HTR-8/SVneo (cell line): ENCODE measurements around the gene KIRREL2.
"Not testable (repeated sequence)": the region's sequence is repeated elsewhere in the genome, so short reads cannot be mapped to it uniquely, and the experiment has no call there.

Experiments used
- DNase-seq: peaks from one replicate; pipeline ENCODE4 v3.0.0; 2011; ENCODE audit warnings: low spot score, mixed read lengths; ENCODE audit not compliant: insufficient read length
- FAIRE-seq: peaks from 2 replicates; lab custom pipeline; 2011; peaks lifted over from hg19 to GRCh38; lab: Jason Lieb, UNC

KIRREL2 gene

DNA sequence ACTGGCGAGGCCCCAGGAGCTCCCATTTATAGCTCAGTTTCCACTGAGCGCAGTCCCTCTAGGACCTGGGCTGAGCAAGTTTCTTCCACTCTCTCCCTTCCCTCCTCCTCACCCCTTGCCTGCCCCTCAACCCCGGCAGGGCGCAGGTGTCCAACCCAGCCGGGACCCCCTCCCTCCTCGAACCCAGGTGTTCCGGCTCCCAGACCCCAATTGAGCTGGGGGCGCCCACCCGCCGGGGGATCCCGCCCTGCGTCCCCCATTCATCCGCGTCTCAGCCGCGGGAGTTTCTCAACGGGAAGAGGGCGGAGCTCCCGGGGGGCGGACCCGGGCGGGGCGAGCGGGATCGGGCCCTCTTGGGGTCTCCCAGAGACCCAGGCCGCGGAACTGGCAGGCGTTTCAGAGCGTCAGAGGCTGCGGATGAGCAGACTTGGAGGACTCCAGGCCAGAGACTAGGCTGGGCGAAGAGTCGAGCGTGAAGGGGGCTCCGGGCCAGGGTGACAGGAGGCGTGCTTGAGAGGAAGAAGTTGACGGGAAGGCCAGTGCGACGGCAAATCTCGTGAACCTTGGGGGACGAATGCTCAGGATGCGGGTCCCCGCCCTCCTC lies at the start of gene KIRREL2:
TSS of gene KIRREL2 (plus strand) at position 366 of the 604 bp plus-strand sequence. CDS start at position 575, 209 bp downstream.
- peak; percentile 48 for DNase-seq
- FAIRE-seq: no peak

DNA sequence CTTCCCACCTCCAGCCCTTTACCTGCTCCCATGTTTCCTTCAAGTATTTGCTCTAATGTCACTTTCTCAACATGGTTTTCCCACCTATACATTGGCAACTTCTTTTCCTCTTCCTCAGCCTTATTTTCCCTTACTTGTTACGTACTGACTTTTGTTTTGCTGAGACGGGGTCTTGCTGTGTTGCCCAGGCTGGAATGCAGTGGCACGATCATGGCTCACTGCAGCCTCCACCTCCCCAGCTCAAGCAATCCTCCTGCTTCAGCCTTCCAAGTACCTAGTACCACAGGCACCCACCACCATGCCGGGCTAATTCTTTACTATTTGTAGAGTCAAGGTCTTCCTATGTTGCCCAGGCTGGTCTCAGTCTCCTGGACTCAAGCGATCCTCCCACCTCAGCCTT lies 49.1 kb upstream of the KIRREL2 start:
- FAIRE-seq: no peak
- no peak for DNase-seq

DNA sequence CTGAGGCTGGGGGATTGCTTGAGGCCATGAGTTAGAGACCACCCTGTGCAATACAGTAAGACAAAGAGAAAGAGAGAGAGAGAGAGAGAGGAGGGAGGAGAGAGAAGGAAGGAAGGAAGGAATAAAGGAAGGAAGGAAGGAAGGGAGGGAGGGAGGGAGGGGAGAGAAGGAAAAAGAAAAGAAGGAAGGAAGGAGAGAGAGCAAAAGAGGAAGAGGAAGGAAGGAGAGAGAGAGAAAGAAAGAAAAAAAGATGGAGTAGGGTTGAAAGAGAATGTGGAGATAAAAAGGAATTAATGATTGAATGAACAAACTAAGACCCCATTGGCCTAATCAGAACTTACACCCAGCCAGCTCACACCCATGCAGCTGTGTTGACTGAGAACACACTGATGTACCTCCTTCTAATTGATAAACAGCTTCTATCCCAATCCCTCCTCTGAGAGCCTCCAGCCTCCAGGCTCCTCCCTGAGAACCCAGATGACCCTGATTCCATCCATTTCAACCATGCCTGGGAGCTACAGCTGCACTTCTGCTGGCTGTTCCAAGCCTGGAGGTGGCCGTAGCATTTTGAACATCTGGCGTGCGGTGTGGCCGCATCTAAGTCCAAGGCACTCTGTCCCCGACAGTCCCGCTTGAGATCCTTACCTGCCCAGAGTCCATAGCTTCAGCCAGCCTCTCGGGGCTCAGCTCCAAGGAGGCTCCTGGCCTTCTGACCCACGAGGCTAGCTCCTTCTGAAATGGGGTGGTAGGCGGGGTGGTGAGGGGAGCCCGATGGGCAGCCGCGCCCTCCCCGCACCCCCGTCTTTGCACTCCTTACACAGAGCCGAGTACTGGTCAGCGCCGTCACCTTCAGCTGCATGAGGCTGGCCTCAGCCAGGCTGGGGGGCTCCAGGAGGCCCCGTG lies 45.1 kb upstream of the KIRREL2 start:
- FAIRE-seq (no peak), DNase-seq (no peak)

DNA sequence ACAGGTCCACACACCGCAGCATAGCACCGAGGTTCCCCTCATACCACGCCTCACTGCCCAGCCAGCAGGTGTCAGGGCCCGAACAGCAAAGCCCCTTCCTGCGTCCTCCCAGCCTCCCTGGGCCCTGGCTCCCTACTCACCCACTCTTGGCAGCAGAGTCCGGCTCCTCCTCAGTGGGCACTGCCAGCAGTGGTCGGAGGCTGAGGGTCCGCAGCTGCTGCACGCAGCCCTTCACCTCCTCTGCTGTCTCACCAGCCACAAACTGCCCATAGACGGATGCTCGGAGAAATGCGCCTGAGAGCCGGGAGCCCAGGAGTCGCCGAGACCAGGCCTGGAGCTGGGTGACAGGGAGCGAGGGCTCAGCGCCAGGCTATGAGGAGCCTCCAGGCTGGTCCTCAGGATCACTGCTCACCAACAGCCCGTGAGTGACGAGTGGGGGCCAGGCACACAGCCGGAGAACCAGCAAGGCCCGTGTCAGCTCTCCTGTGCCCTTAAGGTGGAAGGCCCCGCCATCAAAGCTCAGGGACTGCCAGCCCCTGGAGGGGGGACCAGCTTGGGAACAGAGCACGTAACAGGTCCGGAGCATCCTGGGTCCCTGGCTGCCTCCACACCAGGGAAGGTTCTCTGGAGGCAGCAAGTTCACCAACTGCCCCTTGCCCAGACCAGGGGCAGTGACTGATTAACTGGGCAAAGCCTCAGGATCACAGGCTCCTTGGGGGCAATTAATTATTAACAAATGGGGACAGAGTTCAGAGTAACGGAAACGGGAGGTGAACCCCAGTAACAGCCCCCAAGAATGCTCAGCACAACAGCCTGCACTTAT lies 44.3 kb upstream of the KIRREL2 start, which contains the start of gene PRODH2:
TSS of gene PRODH2 (minus strand) at position 626 of the 823 bp plus-strand sequence. CDS start at position 586, 40 bp downstream.
- no peak for FAIRE-seq
- no peak for DNase-seq

DNA sequence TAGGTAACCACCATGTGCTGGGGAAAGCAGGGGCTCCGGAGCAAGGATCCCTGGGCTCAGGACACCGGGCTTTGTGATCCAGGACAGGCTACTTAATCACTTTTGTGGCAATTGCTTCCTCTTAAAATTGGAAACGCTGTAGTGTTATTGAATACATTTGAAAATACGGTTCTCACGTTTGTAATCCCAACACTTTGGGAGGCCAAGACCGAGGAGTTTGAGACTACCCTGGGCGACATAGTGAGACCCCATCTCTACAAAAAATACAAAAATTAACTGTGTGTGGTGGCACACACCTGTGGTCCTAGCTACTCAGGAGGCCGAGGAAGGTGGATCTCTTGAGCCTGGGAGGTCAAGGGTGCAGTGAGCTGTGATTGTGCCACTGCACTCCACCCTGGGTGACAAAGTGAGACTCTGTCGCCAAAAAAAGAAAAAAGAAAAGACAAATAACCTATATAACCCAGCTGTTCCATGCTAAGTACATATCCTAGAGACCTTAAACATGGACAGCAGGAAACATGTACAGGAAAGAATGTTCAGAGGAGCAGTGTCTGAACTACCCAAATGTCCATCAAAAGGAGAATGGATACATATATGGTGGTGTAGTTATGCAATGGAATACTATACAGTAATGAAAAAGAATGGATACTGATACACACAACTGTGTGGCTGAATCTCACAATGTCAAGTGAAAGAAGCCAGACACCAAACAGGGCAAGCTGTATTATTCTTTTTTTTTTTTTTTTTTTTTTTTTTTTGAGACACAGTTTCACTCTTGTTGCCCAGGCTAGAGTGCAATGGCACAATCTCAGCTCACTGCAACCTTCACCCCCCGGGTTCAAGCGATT lies 43.4 kb upstream of the KIRREL2 start:
- DNase-seq (no peak), FAIRE-seq (no peak)

DNA sequence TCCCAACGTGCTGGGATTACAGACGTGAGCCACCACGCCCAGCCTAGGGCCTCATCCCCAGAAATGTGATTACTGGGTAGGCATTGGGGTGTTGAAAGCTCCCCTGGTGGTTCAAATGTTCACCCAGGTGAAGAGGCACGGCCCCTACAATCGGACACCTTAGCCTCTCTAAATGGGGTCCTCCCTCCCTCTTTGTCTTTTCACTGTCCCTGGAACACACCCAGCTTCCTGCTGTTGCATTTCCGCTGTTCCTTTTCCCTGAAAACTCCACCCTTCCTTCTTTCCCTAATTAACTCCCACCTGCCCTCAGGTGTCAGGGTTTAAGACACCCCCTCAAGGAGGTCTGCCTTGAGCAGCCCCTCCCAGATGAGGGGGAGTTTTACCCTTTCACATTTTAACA lies 40.4 kb upstream of the KIRREL2 start:
- no peak for FAIRE-seq

DNA sequence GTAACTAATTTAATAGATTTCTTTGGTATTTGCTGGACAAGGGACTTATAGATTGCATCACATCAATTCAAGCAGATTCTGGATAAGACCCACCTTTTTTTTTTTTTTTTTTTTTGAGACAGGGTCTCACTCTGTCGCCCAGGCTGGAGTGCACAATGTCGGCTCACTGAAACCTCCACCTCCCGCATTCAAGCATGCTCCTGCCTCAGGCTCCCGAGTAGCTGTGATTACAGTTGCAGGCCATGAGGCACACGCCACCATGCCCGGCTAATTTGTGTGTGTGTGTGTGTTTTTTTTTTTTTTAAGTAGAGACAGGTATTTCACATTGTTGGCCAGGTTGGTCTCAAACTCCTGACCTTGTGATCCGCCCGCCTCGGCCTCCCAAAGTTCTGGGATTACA lies 39.9 kb upstream of the KIRREL2 start:
- FAIRE-seq (no peak), DNase-seq (no peak)

More for the DNA sequence above, 40.4 kb upstream of the KIRREL2 start:
- DNase-seq: no peak

DNA sequence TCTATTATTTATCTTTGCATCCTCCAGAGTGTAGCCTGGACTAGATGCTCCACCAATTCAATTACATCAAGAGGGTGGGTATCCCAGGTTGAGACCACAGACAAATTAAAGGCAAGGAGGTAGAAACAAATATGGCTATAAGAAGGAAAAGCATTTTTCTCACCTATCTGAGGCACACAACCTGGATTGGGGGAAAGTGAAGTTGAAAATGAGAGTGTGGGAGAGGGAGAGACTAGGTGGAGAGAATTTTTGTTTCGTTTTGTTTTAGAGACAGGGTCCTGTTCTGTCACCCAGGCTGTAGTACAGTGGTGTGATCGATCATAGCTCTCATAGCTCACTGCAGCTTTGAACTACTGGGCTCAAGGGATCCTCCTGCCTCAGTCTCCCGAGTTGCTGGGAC lies 38.3 kb upstream of the KIRREL2 start:
- no peak for DNase-seq
- no peak for FAIRE-seq

DNA sequence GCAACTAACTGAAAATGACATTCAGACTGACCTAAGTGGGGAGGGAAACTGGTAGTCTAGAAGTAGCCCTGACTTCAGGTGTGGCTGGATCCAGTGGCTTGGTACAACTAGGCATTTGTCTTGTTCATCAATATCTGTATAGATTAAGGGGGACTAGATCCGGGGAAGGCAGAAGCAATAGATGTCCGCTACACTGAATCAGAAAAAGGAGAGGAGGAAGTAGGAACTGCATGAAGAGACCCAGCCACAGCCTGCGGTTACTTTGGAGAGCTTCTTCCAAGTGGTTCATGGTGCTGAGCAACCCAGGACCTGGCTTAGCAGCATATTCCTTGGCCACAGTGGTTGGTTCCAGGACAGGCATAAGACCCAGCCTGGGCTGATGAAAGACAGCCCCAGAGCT lies 34.1 kb upstream of the KIRREL2 start:
- DNase-seq (no peak), FAIRE-seq (no peak)

DNA sequence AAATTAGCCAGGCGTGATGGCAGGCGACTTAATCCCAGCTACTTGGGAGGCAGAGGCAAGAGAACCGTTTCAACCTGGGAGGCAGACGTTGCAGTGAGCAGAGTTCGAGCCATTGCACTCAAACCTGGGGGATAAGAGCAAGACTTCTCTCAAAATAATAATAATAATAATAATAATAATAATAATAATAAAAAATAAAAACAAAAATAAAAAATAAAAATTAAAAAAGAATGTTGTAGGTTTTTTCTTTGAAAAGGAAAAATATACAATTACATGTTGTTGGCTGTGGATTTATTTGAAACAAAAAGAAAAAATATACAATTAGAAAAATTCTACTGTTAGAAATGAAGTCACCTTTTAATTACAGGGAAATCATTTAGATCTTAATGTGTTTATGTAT lies 32.6 kb upstream of the KIRREL2 start:
- no peak for FAIRE-seq
- DNase-seq: no peak

DNA sequence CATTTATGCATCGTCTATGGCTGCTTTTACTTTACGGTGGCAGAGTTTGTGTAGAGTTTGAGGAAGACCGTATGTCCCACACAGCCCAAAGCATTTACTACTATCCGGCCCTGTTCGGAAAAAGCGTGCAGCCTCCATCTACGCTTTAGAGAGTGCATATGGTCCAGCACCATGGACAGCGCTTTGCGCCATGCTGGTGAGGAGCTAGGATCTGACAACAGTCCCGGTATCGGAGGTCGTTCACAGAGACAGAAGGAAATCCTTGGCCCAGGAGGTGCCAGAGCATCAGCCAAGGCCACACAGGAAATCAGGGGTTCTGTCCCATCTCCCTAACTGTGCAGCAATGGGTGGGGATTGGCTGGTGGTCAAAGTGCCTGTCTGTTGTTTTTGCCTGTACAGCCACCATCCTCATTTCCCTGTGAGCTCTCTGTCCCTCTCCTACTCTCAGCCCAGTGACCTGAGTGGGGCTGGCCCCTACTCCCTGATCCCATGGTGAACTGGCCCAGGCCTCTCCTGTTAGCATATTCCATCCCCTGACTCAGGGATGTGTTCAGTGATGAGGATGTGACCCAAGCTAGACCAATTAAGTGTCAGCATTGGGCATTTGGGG lies 27.9 kb upstream of the KIRREL2 start:
- peak; percentile 48 for FAIRE-seq

DNA sequence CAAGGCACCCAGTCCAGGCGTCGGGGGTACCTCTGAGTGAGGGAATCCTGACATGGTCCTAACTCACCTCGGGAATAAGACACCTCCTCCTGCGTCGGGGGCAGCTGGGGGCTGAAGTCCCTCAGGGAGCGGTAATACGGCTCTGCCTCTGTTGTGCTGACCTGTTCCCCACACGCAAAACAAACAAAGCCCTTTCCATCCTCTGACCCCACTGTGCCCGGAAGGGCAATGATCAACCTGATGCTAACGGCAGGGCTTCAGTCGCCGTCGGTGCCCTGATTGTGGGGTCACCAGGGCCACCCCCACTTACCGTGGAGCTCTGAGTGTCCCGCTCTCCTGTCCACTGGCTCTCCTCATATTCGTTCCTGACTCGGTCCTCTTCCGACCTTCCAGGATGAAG lies 25.7 kb upstream of the KIRREL2 start:
- FAIRE-seq (no peak), DNase-seq (no peak)

More for the DNA sequence above, 27.9 kb upstream of the KIRREL2 start:
- DNase-seq: peak; percentile 71

DNA sequence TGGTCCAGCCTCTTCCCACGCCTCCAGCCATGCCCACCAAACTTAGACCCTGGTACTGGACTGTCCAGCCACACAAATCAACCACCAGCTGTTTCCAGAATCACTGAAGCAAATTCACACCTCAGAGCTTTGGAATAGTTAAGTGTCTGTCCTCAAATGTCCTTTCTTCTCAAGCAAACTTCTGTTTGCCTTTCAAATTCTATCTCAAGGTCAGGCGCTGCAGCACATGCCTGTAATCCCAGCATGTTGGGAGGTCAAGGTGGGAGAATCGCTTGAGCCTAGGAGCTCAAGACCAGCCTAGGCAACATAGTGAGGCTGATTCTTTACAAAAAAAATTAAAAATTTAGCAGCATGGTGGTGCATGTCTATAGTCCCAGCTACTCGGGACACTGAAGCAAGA lies 24.7 kb upstream of the KIRREL2 start:
- DNase-seq (no peak), FAIRE-seq (no peak)

DNA sequence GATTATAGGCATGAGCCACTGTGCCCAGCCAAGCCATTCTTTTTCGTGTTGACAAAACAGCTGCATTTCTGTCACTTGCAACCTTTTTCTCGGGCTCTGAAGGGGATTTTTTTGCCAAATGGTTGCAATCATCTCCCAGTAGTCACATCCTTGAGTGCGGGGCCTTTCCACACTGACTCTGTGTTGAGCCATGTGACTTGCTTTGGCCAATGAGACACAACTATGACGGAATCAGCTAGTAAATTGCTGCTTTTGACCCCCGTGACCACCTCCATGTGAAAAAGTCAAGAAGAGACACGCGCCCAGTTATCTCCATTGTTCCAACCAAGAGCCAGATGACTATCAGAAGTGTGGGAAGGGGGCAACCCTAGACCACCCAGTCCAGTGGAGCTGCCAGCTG lies 22.7 kb upstream of the KIRREL2 start:
- DNase-seq (no peak), FAIRE-seq (no peak)

DNA sequence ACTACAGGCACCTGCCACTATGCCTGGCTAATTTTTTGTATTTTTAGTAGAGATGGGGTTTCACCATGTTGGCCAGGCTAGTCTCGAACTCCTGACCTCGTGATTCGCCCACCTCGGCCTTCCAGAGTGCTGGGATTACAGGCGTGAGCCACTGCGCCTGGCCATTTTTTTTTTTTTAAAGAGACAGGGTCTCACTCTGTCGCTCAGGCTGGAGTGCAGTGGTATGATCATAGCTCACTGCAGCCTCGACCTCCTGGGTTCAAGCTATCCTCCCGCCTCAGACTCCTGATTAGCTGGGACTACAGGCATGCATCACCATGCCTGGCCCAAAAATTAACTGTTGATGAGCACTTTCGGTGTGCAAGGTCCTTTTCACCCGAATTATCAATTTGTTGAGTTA lies 20.6 kb upstream of the KIRREL2 start:
- not testable (repeated sequence) for DNase-seq, FAIRE-seq

DNA sequence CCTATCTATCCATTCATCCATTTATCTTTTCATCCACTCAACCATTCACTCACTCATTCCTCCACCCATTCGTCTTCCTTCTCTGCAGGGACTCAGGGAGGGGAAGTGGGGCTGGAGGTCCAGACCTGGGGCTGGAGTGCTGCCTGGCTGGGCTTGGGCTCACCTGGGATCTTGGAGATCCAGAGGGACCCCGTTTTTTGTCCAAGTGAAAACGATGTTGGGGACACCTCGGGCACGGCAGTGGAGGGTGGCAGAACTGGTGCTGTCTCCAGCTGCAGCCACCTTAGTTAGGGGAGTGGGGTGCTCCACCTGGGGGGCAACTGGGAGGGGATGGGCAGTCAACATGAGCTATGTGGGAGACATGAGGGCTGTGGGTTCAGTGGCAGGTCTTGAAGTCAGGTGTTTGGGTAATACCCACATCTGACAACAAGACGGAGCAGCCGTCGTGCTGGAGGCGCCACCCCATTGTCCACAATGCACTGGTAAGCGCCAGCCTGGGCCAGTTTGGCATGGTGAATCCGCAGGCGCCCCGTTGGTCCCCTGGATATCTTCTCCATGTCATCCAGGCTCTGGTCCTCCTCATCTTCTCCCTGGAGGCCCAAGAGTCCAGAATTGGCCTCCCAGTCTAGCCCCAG lies 14.6 kb upstream of the KIRREL2 start:
- DNase-seq (no peak), FAIRE-seq (no peak)

DNA sequence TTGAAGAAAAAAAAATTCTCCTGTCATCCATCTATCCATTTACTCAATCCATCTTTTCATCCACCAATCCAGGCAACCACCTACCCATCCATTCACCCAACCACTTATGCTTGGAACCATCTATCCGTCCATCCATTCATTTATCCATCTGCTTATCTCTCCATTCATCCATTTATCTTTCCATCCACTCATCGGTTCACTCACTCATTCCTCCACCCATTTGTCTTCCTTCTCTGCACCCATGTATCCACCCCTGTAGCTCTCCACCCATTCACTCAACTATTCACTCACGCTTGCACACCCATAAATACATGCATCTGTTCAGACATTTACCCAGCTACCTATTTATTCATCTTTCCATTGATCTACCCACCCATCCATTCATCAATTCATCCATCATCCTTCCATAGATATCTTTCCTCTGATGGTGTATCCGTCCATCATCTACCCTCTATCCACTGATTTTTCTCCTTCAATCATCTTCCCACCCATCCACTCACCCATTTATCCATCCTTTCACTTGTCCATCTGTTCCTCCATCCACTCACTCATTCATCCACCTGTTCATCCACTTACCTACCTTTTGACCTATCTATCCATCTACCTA lies 13.9 kb upstream of the KIRREL2 start:
- FAIRE-seq: no peak
- no peak for DNase-seq

DNA sequence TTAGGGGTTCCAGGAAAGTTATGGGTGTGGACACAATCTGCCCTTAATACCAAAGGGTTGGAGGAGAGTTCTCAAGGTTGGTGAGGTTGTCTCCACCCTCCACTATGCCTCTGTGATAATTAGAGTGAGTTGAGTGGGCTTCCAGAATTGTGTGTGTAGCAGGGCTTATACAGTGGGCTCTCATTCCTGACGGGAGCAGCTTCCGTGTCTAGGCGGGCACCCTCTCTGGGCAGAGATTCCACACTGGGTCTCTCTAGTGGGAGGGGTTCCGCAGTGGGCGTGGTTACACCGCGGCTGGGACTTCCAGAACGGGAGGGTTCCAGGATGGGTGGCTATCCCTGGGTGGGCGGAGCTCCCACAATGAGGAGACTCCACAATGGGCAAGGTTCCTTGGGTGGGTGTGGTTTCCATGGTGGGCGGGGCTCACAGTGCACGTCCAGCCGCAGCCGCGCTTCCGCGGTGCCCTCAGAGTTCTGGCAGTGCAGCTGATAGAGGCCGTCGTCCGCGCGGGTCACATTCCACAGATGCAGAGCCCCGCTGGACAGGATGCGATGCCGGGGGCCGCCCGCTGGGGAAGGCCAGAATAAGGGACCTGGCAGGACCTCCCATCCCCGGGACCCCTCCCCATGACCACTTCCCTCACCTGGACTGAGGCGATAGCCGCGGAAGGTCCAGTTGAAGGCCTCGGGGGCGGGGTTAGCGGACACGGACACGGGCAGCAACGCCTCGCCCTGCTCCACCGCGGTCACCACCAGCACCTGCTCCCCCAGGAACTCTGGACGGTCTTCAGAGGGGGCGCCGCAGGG lies 12.8 kb upstream of the KIRREL2 start:
- no peak for DNase-seq
- no peak for FAIRE-seq
